Breast epithelium (tissue), 4 donors: ENCODE data around the gene ARHGAP45. TPM values are rescaled to one million over a fixed set of nuclear protein-coding genes. Genes with fewer than 3 reads are reported as not detected.

ENCODE experiments used
- DNase-seq, 2 donors: peaks; one replicate each; pipeline ENCODE4 v3.0.0-alpha.2; 2019; ENCODE audit warnings: low spot score in 2 of 2
- H3K27ac ChIP-seq, 2 donors: fragments of 200-600 bp; sonication (generic) in 1 of 2; one replicate each; pipeline ENCODE4 v1.5.1; 2016 to 2019; ENCODE audit warnings: mild to moderate bottlenecking in 1 of 2
- H3K27me3 ChIP-seq, 2 donors: fragments of 200-600 bp; sonication (generic) in 1 of 2; one replicate each; pipeline versions ENCODE4 v1.5.1 to v1.6.0; 2017 to 2019; ENCODE audit warnings: control low read depth in 1 of 2, mild to moderate bottlenecking in 1 of 2
- H3K36me3 ChIP-seq: fragments of 200-600 bp; one replicate; pipeline ENCODE4 v1.5.1; 2019
- H3K4me1 ChIP-seq, 2 donors: fragments of 200-600 bp; sonication (generic); one replicate each; pipeline ENCODE4 v1.5.1; 2016 to 2019; ENCODE audit warnings: control low read depth in 1 of 2
- H3K4me3 ChIP-seq, 3 donors: fragments of 200-600 bp; sonication (generic); 1 replicate in 2 of 3; 2 replicates in 1 of 3; pipeline ENCODE4 v1.5.1; 2016 to 2019; ENCODE audit warnings: mild to moderate bottlenecking in 3 of 3, moderate library complexity in 2 of 3
- H3K9me3 ChIP-seq, 2 donors: fragments of 200-600 bp; sonication (generic) in 1 of 2; one replicate each; pipeline ENCODE4 v1.5.1; 2016 to 2019; ENCODE audit warnings: control low read depth in 1 of 2
- CTCF ChIP-seq, 3 donors: fragments of 450-650 bp; IDR thresholded peaks; one replicate each; pipeline ENCODE4 v1.5.1; 2016 to 2017; ENCODE audit warnings: antibody characterized with exemption in 3 of 3, mild to moderate bottlenecking in 3 of 3, moderate library complexity in 3 of 3
- POLR2A ChIP-seq: fragments of 450-650 bp; IDR thresholded peaks from one replicate; pipeline ENCODE4 v1.6.1; 2016; ENCODE audit warnings: antibody characterized with exemption, mild to moderate bottlenecking, moderate library complexity
- POLR2AphosphoS5 ChIP-seq, 3 donors: sonication (generic); formaldehyde crosslinking; IDR thresholded peaks; one replicate each; pipeline ENCODE4 v1.6.1; 2017; ENCODE audit warnings: antibody characterized with exemption in 3 of 3
- intact Hi-C: fragments of 100-400 bp; cut with DNase I; formaldehyde crosslinking; loops from one replicate; pipeline ENCODE4 v1.15.1; 2023; ENCODE audit warnings: low total_unique reads
- total RNA-seq, 3 donors: library from RNA; depleted of rRNA; stranded (reverse); fragments of >200 nt; gene quantifications; one replicate each; pipeline ENCODE4 v1.1.0, GENCODE V29; 2016

The ARHGAP45 gene
- total RNA-seq, 3 donors from 2014 or later = 18.7 to 43.2 (median 23.9) TPM

GRCh38 chr19:1089126-1089771 is 22.3 kb downstream of the ARHGAP45 start:
- intact Hi-C loops = no loop called here
- Histone ChIP-seq H3K9me3 (no peaks in the 10 kb centered on the region), H3K4me1 (peaks cover 5 to 11% of the 10 kb centered on the region in 2 donors), H3K4me3 (no peak overlapping the region), H3K36me3 (no peaks in the 10 kb centered on the region), H3K27ac (no peak overlapping the region), H3K27me3 (no peaks in the 10 kb centered on the region)
- DNase-seq = no peak
- TF ChIP-seq POLR2AphosphoS5 (IDR thresholded peaks at IDR 0.05) (no peak), POLR2A (no peak), CTCF (IDR thresholded peaks at IDR 0.05) (no peak)

DNA sequence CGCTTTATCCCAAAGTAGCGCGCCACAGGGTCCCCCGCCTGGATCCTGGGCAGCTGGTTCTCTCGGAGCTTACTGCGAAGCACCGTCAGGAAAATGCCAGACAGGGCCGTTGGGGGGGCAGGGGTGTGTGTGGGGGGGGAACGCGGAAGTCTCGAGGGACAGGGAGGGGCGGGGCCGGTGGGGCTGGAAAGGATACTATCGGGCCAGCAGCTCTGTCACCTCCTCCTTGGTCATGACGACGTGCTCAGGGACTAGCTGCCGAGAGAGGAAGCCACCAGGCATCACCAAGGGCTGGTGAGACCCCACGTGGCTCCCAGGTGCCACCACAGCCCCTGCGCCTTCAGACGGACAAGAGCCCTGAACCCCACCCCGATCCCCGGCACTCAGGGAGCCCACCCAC is 22.9 kb downstream of the ARHGAP45 start:
- Histone ChIP-seq H3K4me1 (peaks cover 5 to 12% of the 10 kb centered on the region in 2 donors), H3K4me3 (no peak overlapping the region), H3K27me3 (no peaks in the 10 kb centered on the region), H3K9me3 (no peaks in the 10 kb centered on the region), H3K36me3 (no peaks in the 10 kb centered on the region), H3K27ac (no peak overlapping the region)
- intact Hi-C loops = no loop called here
- TF ChIP-seq CTCF (IDR thresholded peaks at IDR 0.05) = no peak
- TF ChIP-seq POLR2A = no peak
- no peak for TF ChIP-seq POLR2AphosphoS5 (IDR thresholded peaks at IDR 0.05)
- no peak for DNase-seq

- H3K9me3 ChIP-seq = no peaks in the 10 kb centered on the region
- no peak overlapping the region for H3K27ac ChIP-seq
- no peaks in the 10 kb centered on the region for H3K36me3 ChIP-seq
- H3K4me1 ChIP-seq = peaks cover 5 to 12% of the 10 kb centered on the region in 2 donors
- no peak for TF ChIP-seq POLR2AphosphoS5 (IDR thresholded peaks at IDR 0.05)
- no peak for TF ChIP-seq POLR2A
- no peak for TF ChIP-seq CTCF (IDR thresholded peaks at IDR 0.05)
- H3K4me3 ChIP-seq = no peak overlapping the region
- DNase-seq = no peak
- no peaks in the 10 kb centered on the region for H3K27me3 ChIP-seq
- intact Hi-C loops = no loop called here
Measured at GRCh38 chr19:1090731-1091543, 24.0 kb downstream of the ARHGAP45 start.

- Histone ChIP-seq H3K4me1 (peaks cover 5 to 12% of the 10 kb centered on the region in 2 donors), H3K4me3 (no peak overlapping the region), H3K9me3 (no peaks in the 10 kb centered on the region), H3K36me3 (no peaks in the 10 kb centered on the region), H3K27me3 (no peaks in the 10 kb centered on the region), H3K27ac (no peak overlapping the region)
- intact Hi-C loops = no loop called here
- TF ChIP-seq POLR2A = no peak
- TF ChIP-seq CTCF (IDR thresholded peaks at IDR 0.05) = no peak
- no peak for TF ChIP-seq POLR2AphosphoS5 (IDR thresholded peaks at IDR 0.05)
- DNase-seq = no peak
Measured at GRCh38 chr19:1091544-1092175, 24.7 kb downstream of the ARHGAP45 start.

DNA sequence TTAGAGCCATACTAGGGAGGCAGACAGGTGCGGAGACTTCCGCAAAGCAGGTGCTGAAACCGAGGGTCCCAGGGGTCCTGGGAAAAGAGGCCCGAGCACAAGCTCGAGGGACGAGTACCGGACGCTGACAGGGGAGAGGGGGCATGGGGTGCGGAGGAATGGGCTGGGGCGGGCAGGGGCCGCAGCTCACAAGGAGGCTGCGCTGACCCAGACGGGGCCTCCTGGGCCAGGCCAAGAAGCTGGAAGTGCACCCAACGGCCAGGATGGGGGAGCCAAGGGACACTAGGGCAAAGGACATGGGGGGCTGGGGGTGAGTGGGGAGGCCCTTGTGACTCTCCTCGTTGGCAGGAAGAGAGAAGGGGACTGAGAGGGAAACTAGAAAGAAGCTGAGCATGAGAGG is 26.4 kb downstream of the ARHGAP45 start:
- no peaks in the 10 kb centered on the region for H3K9me3 ChIP-seq
- no peak overlapping the region for H3K27ac ChIP-seq
- DNase-seq = no peak
- H3K4me3 ChIP-seq = peak overlapping the region in 2 of 3 donors; percentile 75 to 100
- intact Hi-C loops = no loop called here
- no peaks in the 10 kb centered on the region for H3K27me3 ChIP-seq
- no peak for TF ChIP-seq CTCF (IDR thresholded peaks at IDR 0.05)
- TF ChIP-seq POLR2AphosphoS5 (IDR thresholded peaks at IDR 0.05) = no peak
- no peak for TF ChIP-seq POLR2A
- no peaks in the 10 kb centered on the region for H3K36me3 ChIP-seq
- H3K4me1 ChIP-seq = peaks cover 13 to 15% of the 10 kb centered on the region in 2 donors
